ENCODE data around the gene NEK11. TPM values are rescaled to one million over a fixed set of nuclear protein-coding genes. Genes with fewer than 3 reads are reported as not detected.

Gene NEK11
- total RNA-seq, 1 donor = 10.4 TPM

DNA sequence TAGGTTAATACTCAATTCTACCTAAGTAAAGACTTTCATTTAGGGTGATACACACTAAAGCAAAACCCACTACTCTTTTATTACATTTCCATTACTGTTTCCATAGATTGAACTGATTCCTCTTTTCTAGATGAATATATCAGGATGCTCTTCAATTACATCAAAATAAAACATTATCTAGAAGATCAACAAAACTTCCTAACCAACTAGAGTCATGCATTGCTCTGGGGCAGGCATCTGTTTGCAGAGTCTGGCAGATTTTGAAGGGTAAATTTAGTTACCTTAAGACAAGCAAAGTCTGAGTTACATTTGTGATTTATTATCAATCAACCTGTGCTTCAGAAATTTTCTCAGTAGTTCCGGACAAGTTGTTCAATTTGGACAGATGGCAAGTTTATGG lies 117.1 kb downstream of the NEK11 start:
- DNase-seq (ENCODE audit: low read depth) = no peak
- no peak overlapping the region for H3K4me3 ChIP-seq (ENCODE audit: low read depth, low read length)
- TF ChIP-seq, protein P1, sequence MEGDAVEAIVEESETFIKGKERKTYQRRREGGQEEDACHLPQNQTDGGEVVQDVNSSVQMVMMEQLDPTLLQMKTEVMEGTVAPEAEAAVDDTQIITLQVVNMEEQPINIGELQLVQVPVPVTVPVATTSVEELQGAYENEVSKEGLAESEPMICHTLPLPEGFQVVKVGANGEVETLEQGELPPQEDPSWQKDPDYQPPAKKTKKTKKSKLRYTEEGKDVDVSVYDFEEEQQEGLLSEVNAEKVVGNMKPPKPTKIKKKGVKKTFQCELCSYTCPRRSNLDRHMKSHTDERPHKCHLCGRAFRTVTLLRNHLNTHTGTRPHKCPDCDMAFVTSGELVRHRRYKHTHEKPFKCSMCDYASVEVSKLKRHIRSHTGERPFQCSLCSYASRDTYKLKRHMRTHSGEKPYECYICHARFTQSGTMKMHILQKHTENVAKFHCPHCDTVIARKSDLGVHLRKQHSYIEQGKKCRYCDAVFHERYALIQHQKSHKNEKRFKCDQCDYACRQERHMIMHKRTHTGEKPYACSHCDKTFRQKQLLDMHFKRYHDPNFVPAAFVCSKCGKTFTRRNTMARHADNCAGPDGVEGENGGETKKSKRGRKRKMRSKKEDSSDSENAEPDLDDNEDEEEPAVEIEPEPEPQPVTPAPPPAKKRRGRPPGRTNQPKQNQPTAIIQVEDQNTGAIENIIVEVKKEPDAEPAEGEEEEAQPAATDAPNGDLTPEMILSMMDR (IDR thresholded peaks at IDR 0.05; ENCODE audit: insufficient read depth, low read depth, low read length) = no peak

DNA sequence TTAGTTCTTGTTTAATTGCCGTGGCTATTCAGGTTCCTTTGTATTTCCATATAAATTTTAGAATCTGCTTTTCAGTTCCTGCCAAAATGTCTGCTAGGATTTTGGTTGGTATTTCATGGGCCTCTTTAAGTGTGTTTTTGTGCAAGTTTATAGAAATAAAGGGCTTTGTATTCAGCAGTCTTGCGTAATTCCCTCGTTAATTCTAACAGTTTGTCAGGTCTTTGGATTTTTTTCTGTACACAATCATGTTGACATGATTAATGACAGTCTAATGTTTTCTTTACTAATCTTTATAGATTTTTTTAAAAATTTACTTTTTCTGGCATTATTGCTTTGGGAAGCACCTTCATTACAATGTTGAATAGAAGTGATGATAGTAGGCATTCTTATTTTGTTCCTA lies 120.9 kb downstream of the NEK11 start:
- TF ChIP-seq, protein P1 (IDR thresholded peaks at IDR 0.05; ENCODE audit: insufficient read depth, low read depth, low read length) = no peak
- peak; percentile 33 for DNase-seq (ENCODE audit: low read depth)
- no peak overlapping the region for H3K4me3 ChIP-seq (ENCODE audit: low read depth, low read length)

DNA sequence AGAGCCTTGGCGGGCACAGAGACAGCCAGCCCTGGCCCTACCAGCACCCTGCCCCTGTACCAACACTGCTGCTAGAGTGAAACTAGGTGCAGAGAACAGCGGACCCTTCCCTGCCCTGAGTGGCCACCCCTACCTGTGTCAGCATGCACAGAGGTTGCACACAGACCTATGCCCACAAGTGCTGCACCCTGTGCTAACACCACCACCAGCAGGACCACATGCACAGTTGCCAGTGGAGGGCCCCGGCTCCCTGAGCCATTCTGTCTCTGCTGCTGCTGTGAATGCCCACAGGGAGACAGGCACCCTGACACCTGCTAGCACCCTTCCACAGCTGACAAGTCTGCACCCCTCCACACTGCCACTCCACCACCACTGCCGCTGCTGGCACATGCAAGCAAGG lies 131.8 kb downstream of the NEK11 start:
- DNase-seq (ENCODE audit: low read depth) = no peak
- no peak overlapping the region for H3K4me3 ChIP-seq (ENCODE audit: low read depth, low read length)
- TF ChIP-seq, protein P1 (IDR thresholded peaks at IDR 0.05; ENCODE audit: insufficient read depth, low read depth, low read length) = no peak

DNA sequence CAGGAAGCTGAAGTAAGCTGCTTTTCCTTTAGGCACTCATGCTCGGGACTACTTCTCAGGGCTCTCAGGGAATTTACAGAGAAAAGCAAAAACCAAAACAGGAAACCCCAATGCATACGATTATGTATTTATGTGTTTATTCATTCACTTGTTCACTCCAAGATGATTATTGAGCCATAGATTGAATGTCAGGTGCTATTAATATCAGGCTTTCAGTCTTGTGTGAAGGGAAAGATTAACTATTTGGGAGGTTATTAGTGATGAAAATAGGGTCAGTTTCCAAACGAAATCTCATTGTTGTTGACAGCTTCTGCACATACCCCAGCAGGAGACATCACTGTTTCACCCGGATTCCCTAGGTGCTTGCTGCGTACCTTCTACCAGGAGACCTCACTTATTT lies 135.8 kb downstream of the NEK11 start:
- no peak for DNase-seq (ENCODE audit: low read depth)
- TF ChIP-seq, protein P1 (IDR thresholded peaks at IDR 0.05; ENCODE audit: insufficient read depth, low read depth, low read length) = no peak
- H3K4me3 ChIP-seq (ENCODE audit: low read depth, low read length) = no peak overlapping the region

DNA sequence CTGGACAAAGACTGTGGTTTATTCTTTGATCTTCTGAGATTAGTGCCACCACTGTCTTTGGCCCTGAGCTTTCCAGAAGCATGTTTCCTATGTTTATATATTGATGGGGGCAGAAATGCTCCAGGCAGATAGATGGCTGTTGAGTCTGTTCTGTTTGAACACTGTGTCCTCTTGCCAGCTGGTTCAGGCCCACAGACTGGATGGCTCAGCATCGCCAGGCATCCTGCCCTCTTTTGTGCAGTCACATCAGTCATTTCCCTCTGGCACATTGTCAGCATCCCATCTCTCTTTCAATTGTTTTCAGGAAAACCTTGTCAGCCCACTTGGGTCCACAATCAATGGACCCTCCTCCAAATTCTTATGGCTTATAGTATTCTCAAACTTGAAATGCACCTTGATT lies 141.2 kb downstream of the NEK11 start:
- DNase-seq (ENCODE audit: low read depth) = no peak
- H3K4me3 ChIP-seq (ENCODE audit: low read depth, low read length) = no peak overlapping the region
- TF ChIP-seq, protein P1 (IDR thresholded peaks at IDR 0.05; ENCODE audit: insufficient read depth, low read depth, low read length) = no peak

DNA sequence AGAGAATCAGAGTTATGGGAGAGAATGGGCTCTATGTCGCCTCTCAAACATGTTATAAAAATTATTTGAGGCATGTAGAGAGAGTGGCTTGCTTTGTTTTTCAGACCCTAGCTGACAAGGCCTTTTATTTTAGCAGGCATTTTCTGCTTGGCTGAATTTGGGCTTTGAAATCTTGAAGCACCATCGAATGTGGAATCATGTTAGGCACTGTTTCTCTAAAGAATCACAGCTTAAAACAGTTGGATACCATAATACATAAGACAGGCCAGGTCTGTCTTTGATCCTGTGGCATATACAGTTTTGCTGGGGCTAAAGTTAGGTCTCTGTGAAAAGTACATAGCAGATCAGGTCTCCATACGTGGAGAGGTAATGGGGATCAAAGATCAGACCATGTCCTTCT lies 142.7 kb downstream of the NEK11 start:
- TF ChIP-seq, protein P1 (IDR thresholded peaks at IDR 0.05; ENCODE audit: insufficient read depth, low read depth, low read length) = no peak
- no peak overlapping the region for H3K4me3 ChIP-seq (ENCODE audit: low read depth, low read length)
- no peak for DNase-seq (ENCODE audit: low read depth)

DNA sequence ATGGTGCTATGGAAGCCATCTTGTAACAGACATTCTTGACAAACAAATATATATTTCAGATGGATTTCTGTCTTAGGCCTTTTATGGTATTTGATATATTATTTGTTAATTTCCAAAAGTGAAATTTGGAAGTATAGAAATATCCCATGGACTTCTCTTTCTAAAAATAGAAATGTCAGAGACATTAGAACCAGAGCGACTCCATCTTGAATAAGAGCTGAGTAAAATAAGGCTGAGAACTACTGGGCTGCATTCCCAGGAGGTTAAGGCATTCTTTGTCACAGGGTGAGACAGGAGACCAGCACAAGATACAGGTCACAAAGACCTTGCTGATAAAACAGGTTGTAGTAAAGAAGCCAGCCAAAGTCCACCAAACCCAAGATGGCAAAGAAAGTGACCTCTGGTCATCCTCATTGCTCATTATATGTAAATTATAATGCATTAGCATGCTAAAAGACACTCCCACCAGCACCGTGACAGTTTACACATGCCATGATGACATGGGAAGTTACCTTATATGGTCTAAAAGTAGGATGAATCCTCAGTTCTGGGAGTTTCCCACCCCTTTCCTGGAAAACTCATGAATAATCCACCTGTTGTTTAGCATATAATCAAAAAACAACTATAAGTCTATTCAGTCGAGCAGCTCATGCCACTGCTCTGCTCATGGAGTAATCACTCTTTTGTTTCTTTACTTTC lies 146.0 kb downstream of the NEK11 start:
- TF ChIP-seq, protein P1 (IDR thresholded peaks at IDR 0.05; ENCODE audit: insufficient read depth, low read depth, low read length) = no peak
- no peak overlapping the region for H3K4me3 ChIP-seq (ENCODE audit: low read depth, low read length)
- DNase-seq (ENCODE audit: low read depth) = no peak
